NCI-H2171 (cell line): Measurements from ENCODE around the gene MMP19.
"Not testable (repeated sequence)": the region's sequence is repeated elsewhere in the genome, so short reads cannot be mapped to it uniquely, and the experiment has no call there.

Experiments used
- DNase-seq: peaks from one replicate; lab custom pipeline; 2025; lab: John Stamatoyannopoulos, UW

The MMP19 gene

DNA sequence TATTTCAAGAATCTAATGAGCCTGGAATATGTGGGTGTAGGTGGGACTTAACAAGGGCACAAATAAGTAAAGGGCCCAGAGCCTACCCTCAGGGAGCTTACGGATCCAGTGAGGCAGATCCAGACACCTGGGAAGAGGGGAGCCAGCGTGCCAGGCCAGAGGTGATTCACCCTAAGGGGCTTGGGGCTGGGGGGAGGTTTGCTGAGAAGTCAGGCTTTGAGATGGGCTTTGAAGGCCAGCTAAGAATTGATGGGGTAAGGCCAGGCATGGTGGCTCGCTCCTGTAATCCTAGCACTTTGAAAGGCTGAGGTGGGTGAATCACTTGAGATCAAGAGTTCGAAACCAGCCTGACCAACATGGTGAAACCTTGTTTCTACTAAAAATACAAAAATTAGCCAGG, 695 bp upstream of the MMP19 start:
- no peak for DNase-seq

DNA sequence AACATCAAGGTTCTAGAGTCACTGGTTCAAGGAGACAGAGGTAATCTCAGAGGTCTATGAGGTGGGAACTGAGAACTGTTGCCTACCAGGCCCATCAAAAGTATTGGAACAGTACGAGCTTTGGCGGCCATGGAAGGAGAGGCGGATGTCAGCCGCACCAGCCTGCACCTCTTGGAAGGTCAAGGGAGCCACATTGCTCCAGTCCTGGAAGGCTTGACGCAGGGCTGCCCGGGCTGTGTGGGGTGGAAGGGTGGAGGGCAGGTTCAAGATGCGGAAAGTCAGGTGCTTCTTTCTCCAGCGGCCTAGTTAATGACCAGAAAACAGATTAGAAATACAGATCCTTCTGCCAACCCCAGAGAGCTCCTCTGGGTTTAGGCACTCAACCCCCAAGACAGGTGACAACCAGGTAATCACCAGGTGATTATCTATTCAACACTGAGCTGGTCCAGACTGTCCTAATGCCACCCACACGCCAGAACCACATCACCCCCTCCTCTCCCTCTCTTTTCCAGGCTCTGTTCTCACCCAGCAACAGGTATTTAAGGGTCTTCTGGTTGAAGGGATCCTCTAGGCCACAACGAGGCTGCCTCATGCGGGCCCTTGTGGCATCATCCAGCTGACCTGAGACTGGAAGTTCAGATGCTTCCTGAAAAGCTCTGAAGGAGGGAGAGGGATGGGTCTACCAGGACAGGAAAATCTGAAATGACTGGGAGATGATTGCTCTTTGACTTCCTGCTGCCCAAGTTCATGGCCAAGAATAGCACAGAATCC, 2.0 kb downstream of the MMP19 start:
- DNase-seq = no peak

DNA sequence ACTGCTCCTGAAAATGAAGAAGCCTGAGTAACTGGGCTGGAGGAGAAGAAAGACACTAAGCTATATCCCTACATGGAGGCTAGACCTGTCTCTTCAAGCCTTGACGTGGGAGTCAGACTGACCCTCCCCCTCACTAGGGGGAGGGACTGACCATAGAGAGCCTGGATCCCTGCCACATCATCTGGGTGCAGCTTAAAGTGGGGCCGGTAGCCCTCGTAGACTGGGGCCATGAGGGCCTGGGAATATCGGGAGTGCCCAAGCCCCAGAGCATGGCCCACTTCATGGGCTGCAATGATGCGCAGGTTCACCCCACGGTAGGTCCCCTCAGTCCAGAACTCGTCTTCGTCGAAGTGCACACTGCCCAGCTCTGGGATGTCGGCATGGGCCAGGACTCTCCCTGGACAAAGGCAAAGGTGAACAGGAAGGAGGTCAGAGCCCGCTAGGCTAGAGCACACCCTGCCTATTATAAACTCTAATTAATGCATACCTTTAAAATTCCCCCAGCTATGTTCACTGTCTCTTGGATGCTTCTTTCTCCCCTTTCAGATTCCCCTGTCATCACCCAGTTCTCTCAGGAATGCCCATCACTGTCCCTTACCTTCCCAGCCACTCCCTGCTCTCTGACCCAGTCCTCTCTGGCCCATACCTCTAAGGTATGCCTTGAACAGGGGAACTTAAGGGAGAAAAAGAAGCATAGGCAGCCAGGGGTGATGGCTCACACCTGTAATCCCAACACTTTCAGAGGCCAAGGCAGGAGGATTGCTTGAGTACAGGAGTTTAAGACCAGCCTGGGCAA, 3.2 kb downstream of the MMP19 start:
- DNase-seq = no peak

DNA sequence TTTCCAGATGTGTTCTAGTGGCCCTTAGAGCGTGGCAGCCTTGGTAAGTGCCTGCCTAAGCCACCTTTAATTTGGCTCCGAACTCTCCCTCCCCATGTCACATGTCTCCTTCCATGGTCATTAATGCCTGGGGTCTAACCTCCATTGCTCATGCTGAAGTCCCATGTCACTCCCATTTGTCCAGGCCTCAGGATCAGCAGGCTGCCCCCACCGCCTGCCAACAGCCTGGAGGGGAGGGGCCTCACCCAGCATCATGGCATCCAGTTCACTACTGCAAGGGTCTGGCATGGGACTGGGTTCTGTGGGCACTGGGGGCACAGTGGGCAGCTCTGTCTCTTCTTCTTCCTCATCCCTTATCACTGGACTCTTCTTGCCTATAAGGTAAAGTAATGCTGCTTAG, 4.4 kb downstream of the MMP19 start:
- DNase-seq = no peak

DNA sequence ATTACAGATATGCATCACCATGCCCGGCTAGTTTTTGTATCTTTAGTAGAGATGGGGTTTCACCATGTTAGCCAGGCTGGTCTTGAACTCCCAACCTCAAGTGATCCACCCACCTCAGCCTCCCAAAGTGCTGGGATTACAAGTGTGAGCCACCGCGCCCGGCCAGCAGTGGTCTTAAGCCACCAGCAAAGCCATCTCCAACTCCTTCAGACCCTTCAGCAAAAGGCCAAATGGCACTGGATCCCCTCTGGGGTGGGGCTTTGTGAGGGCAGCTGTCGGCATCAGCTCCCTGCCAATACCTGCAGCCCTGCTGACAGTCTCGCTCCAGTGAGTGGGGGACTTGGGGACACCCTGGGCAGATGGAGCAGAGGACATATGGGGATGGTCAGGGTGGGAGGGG, 8.3 kb downstream of the MMP19 start:
- not testable (repeated sequence) for DNase-seq

GRCh38 chr12:55833056-55833455, 9.7 kb downstream of the MMP19 start:
- DNase-seq = no peak

DNA sequence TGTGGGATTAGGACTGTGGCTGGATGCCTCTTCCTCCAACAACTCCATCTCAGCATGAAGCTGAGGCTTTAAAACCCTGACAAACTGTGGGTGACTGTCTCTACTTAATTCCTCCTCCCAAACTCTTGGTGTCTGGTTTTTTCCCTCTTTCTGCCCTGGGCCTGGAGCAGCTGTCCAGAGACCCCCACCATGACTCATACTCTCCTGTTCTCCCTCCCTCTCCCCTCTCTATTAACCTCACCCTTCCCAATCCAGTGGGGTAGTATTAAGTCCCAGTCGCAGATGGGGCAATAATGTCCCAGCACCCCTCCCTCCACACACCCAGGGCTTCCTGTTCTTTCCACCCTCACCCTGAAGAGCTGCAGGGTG, 11.3 kb downstream of the MMP19 start:
- DNase-seq = no peak

GRCh38 chr12:55830601-55831446, 11.9 kb downstream of the MMP19 start:
- DNase-seq = peak; percentile 53

DNA sequence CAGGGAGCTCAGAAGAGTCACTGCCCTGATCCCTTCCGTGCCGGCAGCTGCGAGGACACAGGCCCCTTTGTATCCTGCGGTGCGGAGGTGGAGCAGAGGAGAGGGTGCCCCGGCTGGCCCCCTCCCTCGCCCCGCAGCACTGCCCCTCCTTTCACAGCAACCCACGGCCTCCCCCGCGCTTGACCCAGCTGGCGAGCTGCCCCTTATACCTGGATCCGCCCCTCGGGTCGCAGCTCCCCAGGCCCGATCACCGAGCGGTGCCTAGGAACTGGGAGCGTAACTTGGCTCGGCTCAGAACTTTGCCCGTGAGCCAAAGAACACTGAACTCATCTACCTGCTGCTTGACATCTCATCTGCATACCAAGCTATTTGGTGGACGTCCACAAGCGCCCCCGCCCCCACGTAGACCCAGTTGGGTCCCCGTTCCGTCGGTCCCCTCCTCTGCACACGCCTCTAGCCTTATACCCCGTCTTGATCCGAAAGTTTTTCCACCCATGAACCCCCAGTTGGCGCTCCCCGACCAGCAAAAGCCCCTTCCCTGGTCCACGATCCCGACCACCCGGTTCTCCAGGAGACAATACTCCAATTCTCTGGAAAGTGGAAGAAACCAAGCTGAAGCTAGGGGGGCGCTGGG, 12.7 kb downstream of the MMP19 start:
- peak; percentile 53 for DNase-seq

DNA sequence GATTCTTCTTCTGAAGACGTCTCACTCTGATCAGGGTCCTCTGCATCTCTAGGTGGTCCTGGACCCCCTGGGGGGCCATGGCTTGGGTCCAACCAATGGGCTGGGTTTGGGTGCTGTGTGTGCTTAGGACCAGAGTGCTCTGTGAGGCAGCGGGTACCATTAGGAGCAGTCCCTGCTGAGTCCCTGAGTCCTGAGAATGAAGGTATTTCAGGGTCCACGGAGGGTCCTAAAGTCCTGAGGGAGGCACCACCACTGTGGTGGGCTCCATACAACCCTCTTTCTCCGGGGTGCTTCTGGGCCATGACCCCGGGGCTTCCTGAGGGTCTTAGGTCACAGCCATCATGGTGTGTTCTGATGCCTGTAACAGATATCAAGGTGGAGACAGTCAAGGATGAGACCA, 14.4 kb downstream of the MMP19 start:
- DNase-seq = no peak

DNA sequence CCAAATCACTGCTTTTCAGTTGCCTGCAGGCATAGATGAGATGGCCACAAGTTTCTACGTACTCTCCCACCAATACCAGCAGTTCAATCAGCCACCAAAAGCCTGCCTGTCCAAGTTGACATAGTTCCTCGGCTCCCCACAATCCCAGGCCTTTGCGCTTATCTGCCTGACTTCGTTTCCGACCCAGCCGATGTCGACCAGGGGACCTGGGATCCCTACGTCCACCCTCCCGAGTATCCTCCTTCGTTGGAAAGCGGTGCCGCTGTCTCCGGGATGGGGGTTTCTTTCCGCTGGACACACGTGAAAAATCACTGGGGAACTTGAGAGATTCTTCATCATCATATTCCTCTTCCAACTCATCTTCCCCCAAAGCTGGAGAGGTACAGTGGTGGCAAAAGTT, 14.9 kb downstream of the MMP19 start:
- no peak for DNase-seq

DNA sequence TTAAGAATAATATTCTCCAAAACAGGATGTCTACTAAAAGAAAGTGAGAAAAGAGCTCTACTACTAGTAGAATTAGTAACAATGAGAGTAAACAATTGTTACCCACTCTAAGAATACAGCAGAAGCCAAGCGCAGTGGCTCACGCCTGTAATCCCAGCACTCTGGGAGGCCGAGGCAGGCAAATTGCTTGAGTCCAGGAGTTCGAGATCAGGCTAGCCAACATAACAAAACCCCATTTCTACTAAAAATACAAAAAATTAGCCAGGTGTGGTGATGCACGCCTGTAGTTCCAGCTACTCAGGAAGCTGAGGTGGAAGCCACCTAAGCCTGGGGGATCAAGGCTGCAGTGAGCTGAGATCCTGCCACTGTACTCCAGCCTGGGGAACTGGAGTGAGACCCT, 18.0 kb downstream of the MMP19 start:
- no peak for DNase-seq

DNA sequence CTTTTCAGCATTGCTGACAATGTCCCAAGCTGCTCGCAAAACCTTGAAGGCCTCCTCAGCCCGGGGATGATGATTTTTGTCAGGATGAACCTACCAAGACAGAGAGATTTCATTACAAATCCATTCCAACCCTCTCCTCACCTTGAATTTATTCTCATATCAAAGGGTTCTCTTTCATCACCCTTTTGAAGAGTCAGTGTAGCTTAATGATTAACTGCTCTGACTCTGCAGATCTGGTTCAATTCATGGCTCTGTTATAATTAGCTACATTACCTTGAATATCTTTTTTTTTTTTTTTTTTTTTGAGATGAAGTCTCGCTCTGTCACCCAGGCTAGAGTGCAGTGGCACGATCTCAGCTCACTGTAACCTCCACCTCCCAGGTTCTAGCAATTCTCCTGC, 19.3 kb downstream of the MMP19 start:
- DNase-seq = no peak

- DNase-seq = no peak
Measured at GRCh38 chr12:55822228-55822627, 20.5 kb downstream of the MMP19 start.

GRCh38 chr12:55820679-55821078, 22.1 kb downstream of the MMP19 start:
- DNase-seq = no peak

DNA sequence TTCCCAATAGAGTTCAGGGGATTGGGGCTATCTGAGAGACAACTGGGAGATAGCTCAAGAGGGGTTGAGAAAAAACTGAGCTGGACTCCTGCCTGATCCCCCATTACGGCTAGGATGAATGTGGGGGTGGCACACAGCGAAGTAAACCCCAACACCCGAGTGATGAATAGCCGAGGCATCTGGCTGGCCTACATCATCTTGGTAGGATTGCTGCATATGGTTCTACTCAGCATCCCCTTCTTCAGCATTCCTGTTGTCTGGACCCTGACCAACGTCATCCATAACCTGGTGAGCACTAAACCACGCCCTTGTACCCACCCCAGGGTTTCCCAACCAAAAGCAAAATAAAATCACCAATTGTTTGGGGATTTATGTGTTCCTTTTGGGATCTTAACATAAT, 23.9 kb downstream of the MMP19 start:
- DNase-seq = no peak

- DNase-seq = peak; percentile 52
Measured at GRCh38 chr12:55818140-55818728, 24.5 kb downstream of the MMP19 start.

DNA sequence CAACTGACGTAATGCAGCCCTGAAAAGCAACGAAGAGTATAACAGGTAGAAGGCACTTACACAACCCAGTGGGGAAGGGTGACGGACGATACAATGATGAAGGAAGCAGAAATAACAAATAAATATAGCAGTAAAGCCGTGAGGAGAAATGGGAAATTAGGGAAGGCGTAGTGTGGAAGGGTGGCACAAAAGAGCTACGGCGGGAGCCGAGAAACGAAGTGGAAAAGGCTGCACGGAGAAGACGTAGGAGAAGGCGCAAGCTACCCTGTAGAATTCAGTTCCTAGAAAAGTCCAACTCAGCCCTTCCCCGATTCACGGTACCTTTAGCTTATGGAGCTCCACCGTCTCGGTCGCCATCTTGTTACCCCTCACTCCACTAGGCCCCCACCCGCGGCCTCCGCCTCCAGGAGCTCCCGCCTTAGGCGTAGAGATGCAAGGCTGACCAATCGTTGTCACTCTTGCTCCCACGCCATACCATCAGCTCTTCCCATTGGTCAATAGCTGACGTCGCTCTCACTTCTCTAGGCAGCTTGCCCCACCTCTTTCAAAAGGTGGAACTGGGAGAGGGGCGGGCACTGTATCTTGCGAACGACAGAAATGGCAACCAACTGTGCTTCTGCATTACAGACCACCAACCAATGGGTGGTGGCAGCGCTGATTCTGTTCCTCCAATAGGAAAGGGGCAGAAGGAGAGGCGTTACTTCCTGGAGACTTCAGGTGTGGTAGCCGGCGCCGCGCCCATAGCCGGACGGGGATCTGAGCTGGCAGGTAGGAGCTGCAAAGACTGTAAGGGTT, 25.2 kb downstream of the MMP19 start, which contains the start of the genes ORMDL2 and SARNP:
TSS of gene ORMDL2 (plus strand) at position 697 of the 795 bp plus-strand sequence. CDS start 959 bp downstream, outside the sequence.
TSS of gene SARNP (minus strand) at position 380 of the 795 bp plus-strand sequence. CDS start at position 357, 23 bp downstream.
- peak; percentile 99 for DNase-seq

DNA sequence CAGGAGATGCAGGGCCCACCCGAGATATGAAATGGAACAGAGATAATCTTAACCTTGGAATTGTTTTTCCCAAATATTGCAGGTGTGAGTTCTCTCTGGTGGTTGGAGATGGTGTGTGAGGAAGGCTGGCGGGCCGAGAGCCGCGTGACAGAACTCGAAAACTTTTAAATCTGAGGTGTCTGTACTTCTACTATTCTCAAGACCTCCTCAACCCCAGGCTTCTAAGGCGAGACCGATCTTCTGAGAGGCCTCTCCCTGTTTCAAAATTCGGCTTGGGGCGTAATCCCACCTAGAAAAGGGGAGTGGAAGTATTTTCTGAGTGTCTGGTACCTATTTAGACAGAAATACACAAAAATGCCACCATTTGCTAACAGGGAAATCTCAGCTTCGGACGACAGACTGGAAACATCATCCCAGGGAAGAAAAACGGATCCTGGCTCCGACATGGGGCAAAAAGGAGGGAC, 25.8 kb downstream of the MMP19 start:
- DNase-seq = no peak

DNA sequence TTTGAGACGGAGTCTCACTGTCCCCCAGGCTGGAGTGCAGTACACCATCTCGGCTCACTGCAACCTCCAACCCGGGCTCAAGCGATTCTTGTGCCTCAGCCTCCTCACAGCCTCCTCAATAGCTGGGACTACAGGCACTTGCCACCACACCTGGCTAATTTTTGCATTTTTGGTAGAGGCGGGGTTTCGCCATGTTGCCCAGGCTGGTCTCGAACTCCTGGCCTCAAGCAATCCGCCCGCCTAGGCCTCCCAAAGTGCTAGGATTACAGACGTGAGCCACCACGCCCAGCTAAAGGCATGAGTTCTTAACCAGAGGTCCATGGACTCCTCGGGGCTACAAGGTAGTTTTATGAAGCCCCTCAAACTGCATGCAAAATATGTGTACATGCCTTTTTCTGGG, 27.3 kb downstream of the MMP19 start:
- DNase-seq = no peak

DNA sequence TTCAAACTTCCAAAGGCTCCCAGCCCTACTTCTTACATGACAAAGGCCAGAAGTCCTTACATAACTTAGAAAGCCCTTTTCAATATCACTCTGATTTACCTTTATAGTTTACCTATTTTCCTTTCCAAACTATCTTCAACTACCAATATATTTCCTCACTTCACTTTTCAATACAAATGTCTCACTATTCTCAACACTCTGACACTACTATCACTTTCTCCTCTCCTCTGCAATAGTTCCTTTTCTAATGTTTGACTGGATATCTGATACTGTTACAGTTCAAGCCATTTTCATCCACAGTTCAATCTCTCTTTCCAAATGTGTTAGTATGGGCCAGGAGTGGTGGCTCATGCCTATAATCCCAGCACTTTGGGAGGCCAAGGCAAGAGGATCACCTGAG, 28.5 kb downstream of the MMP19 start:
- DNase-seq = no peak
